Fibroblast of the aortic adventitia (primary cell): Measurements from ENCODE around the gene CYP2W1. TPM values are rescaled to one million over a fixed set of nuclear protein-coding genes. Genes with fewer than 3 reads are reported as not detected.
A peak's percentile ranks its signal among the peaks of the same experiment; 100 is the strongest.

Experiments used
- DNase-seq: peaks from one replicate; pipeline ENCODE4 v3.0.0-alpha.2; 2010; ENCODE audit warnings: low read depth
- H3K4me3 ChIP-seq: 2 replicates; pipeline ENCODE4 v1.5.1; 2011; ENCODE audit warnings: low read depth, mild to moderate bottlenecking, control low read depth, low read length, moderate library complexity
- total RNA-seq: library from RNA; depleted of rRNA; stranded (reverse); fragments of >200 nt; gene quantifications from 2 replicates; pipeline ENCODE4 v1.2.3, GENCODE V29; 2012; ENCODE audit warnings: low replicate concordance
- TF ChIP-seq, protein P1 (sequence below): IDR thresholded peaks from 2 replicates; pipeline ENCODE4 v1.5.1; 2011; ENCODE audit warnings: mild to moderate bottlenecking, low read length, control low read depth, inconsistent platforms; ENCODE audit not compliant: insufficient read depth

The CYP2W1 gene
- total RNA-seq, 1 donor: not detected

DNA sequence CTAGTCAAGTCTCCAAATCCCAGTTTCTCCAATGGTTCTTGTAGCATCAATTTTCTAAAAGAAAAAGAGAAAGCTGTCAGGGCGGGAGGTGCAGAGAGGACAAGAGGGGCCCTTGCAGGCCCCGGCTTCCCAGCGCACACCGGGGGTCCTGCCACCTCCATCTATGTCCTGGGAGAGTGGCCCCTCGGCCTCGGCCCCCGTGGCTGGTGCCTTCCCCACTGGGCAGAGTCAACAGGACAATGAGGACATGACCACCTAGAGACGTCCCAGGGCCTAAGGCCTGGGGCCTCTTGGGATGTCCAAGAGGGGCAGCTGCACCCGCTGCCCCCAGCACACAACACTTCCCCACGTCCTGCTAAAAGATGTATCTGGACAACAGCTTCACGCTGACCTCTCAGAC is 13.6 kb upstream of the CYP2W1 start:
- TF ChIP-seq, protein P1, sequence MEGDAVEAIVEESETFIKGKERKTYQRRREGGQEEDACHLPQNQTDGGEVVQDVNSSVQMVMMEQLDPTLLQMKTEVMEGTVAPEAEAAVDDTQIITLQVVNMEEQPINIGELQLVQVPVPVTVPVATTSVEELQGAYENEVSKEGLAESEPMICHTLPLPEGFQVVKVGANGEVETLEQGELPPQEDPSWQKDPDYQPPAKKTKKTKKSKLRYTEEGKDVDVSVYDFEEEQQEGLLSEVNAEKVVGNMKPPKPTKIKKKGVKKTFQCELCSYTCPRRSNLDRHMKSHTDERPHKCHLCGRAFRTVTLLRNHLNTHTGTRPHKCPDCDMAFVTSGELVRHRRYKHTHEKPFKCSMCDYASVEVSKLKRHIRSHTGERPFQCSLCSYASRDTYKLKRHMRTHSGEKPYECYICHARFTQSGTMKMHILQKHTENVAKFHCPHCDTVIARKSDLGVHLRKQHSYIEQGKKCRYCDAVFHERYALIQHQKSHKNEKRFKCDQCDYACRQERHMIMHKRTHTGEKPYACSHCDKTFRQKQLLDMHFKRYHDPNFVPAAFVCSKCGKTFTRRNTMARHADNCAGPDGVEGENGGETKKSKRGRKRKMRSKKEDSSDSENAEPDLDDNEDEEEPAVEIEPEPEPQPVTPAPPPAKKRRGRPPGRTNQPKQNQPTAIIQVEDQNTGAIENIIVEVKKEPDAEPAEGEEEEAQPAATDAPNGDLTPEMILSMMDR: no peak
- DNase-seq: no peak
- H3K4me3 ChIP-seq: no peak overlapping the region

DNA sequence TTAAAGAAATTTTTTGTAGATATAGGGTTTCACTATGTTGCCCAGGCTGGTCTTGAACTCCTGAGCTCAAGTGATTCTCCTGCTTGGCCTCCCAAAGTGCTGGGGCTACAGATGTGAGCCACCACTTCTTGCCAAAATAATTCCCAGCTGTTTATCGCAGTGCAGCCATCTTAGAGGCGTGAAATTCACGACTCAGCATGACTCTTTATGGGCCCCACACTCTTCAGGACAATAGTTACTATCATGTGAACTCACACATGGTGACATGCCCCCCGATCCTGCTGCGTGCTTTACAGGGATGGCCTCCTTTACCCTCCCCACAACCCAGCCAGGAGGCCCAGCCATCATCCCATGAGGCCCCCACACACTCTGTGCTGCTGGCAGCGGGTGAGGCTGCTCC is 12.2 kb upstream of the CYP2W1 start:
- no peak for DNase-seq

DNA sequence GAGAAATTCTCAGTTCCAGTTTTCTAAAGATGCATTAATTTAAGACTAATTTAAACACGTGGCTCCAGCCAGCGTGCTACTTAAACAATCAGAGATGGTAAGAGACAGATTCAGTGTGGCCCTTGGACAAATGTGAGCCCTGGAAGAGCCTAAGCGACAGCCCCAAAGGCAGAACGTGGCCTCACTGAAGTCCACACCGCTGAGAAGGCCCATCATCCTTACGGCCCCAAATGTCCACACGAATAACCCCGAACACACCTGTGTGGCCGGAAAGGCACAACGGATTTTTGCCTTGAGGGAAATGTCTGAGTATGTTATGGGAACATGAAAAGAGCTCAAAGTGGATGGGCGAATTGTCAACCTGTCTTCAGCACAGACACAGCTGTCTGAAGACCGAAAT is 10.9 kb upstream of the CYP2W1 start:
- TF ChIP-seq, protein P1: no peak
- no peak for DNase-seq

More for the DNA sequence above, 12.2 kb upstream of the CYP2W1 start:
- H3K4me3 ChIP-seq: no peak overlapping the region
- TF ChIP-seq, protein P1: no peak

GRCh38 chr7:972676-973309 is 10.2 kb upstream of the CYP2W1 start:
- no peak overlapping the region for H3K4me3 ChIP-seq
- TF ChIP-seq, protein P1: no peak
- DNase-seq: peak; percentile 37

More for the DNA sequence above, 10.9 kb upstream of the CYP2W1 start:
- H3K4me3 ChIP-seq: no peak overlapping the region

DNA sequence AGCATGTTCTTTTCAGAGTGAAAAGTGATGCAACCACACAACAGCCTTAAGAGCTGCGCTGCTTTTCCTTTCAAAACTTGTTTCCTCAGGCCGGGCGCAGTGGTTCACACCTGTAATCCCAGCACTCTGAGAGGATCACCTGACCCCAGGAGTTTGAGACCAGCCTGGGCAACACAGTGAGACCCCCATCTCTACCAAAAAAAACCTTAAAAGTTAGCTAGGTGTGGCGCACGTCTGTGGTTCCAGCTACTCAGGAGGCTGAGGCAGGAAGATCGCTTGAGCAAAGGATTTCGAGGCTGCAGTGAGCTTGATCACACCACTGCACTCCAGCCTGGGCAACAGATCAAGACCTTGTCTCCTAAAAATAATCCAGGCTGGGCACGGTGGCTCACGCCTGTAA is 9.7 kb upstream of the CYP2W1 start:
- no peak for DNase-seq
- no peak overlapping the region for H3K4me3 ChIP-seq
- TF ChIP-seq, protein P1: no peak

DNA sequence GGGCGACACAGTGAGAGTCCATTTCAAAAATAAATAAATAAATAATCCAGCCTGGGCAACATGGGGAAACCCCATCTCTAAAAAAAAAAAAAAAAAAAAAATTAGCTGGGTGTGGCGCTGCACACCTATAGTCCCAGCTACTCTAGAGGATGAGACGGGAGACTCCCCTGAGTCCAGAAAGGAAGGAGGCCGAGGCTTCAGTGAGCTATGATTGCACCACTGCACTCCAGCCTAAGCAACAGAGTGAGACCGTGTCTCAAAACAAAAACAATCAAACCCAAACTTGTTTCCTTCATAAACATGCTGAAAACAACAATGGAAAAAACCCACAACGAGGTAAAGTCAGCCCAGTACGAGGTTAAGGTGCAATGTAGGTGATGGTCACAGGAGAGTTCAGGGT is 8.8 kb upstream of the CYP2W1 start:
- TF ChIP-seq, protein P1: no peak
- H3K4me3 ChIP-seq: peak overlapping the region; percentile 94
- DNase-seq: no peak
